OCI-LY1 (cell line): Measurements from ENCODE around the gene MAVS.

Experiments
- H2AFZ ChIP-seq: fragments of 200-600 bp; sonication (generic), shearing (Covaris generic); 2 replicates; pipeline ENCODE4 v1.6.0; 2014; ENCODE audit warnings: antibody characterized with exemption, mild to moderate bottlenecking, low read length
- H3F3A ChIP-seq: fragments of 200-600 bp; sonication (generic), shearing (Covaris generic); 2 replicates; pipeline ENCODE4 v1.6.0; 2014; ENCODE audit warnings: mild to moderate bottlenecking, antibody characterized with exemption, low read length, moderate library complexity; ENCODE audit not compliant: insufficient read depth
- H3K27ac ChIP-seq: fragments of 200-600 bp; sonication (generic); 2 replicates; pipeline ENCODE4 v1.5.1; 2014; ENCODE audit warnings: low read length, mixed run types, mild to moderate bottlenecking, low read depth; ENCODE audit not compliant: poor library complexity, severe bottlenecking
- H3K27me3 ChIP-seq: fragments of 200-600 bp; sonication (generic); 2 replicates; pipeline ENCODE4 v1.6.0; 2014; ENCODE audit warnings: antibody characterized with exemption, mild to moderate bottlenecking, low read length, moderate library complexity; ENCODE audit not compliant: insufficient read depth
- H3K36me3 ChIP-seq: fragments of 200-600 bp; sonication (generic); 2 replicates; pipeline ENCODE4 v1.6.1; 2014; ENCODE audit warnings: mild to moderate bottlenecking, antibody characterized with exemption, low read length, moderate library complexity, mixed read lengths; ENCODE audit not compliant: insufficient read depth
- H3K4me1 ChIP-seq: fragments of 200-600 bp; sonication (generic); 2 replicates; pipeline ENCODE4 v1.5.1; 2014; ENCODE audit warnings: mild to moderate bottlenecking, low read length, moderate library complexity; ENCODE audit not compliant: insufficient read depth, severe bottlenecking
- H3K4me2 ChIP-seq: fragments of 200-600 bp; sonication (generic), shearing (Covaris generic); 2 replicates; pipeline ENCODE4 v1.6.1; 2014; ENCODE audit warnings: low read length
- H3K4me3 ChIP-seq: fragments of 200-600 bp; sonication (generic); 2 replicates; pipeline ENCODE4 v1.5.1; 2014; ENCODE audit warnings: low read length, low read depth, mild to moderate bottlenecking, mixed read lengths; ENCODE audit not compliant: poor library complexity, severe bottlenecking
- H3K79me2 ChIP-seq: fragments of 200-600 bp; shearing (Covaris generic); 2 replicates; pipeline ENCODE4 v1.6.1; 2016; ENCODE audit warnings: mixed run types, low read length, mixed read lengths; ENCODE audit not compliant: insufficient read depth
- H3K9ac ChIP-seq: fragments of 200-600 bp; sonication (generic), shearing (Covaris generic); 2 replicates; pipeline ENCODE4 v1.6.1; 2014; ENCODE audit warnings: mild to moderate bottlenecking, low read length, mixed read lengths
- H3K9me2 ChIP-seq: fragments of 200-600 bp; sonication (generic), shearing (Covaris generic); 2 replicates; pipeline ENCODE4 v1.6.1; 2014; ENCODE audit warnings: low read depth, mild to moderate bottlenecking, low read length, mixed read lengths
- H3K9me3 ChIP-seq: fragments of 200-600 bp; shearing (Covaris generic); 2 replicates; pipeline ENCODE4 v1.6.1; 2014; ENCODE audit warnings: low read length, mixed read lengths
- H4K20me1 ChIP-seq: fragments of 200-600 bp; sonication (generic), shearing (Covaris generic); 2 replicates; pipeline ENCODE4 v1.6.0; 2016; ENCODE audit warnings: mild to moderate bottlenecking, low read length; ENCODE audit not compliant: insufficient read depth
- CTCF ChIP-seq: fragments of 200-600 bp; sonication (generic), shearing (Covaris generic); IDR thresholded peaks from 2 replicates; pipeline ENCODE4 v1.5.1; 2017; ENCODE audit warnings: mild to moderate bottlenecking, antibody characterized with exemption, low read length, moderate library complexity, mixed read lengths
- EZH2 ChIP-seq: fragments of 200-600 bp; sonication (generic), shearing (Covaris generic); IDR thresholded peaks from 2 replicates; pipeline ENCODE4 v1.8.0; 2017; ENCODE audit warnings: borderline replicate concordance, mixed run types, mild to moderate bottlenecking, antibody characterized with exemption, low read length, moderate library complexity, mixed read lengths

Gene MAVS

GRCh38 chr20:3888622-3889488, 42.2 kb downstream of the MAVS start, which contains the start of gene PANK2:
TSS of gene PANK2 (plus strand) at chr20:3889387.
- no peak for TF ChIP-seq EZH2
- peak; percentile 39 for TF ChIP-seq CTCF
- Histone ChIP-seq H3K4me1 (peaks cover 43% of the 10 kb centered on the region), H3F3A (no peaks in the 10 kb centered on the region), H4K20me1 (no peaks in the 10 kb centered on the region), H3K27me3 (no peaks in the 10 kb centered on the region), H3K4me2 (peak within 1 kb of the TSS; percentile 99), H3K4me3 (peak within 1 kb of the TSS; percentile 99), H2AFZ (no peak within 1 kb of the TSS), H3K9ac (peak within 1 kb of the TSS; percentile 100), H3K9me2 (no peaks in the 10 kb centered on the region), H3K36me3 (peaks cover 48% of the 10 kb centered on the region), H3K79me2 (peaks cover 54% of the 10 kb centered on the region), H3K27ac (peak within 1 kb of the TSS; percentile 87), H3K9me3 (no peaks in the 10 kb centered on the region)

GRCh38 chr20:3889489-3890397, 43.1 kb downstream of the MAVS start:
- no peaks in the 10 kb centered on the region for H3F3A ChIP-seq
- TF ChIP-seq CTCF (no peak), EZH2 (no peak)
- H3K4me1 ChIP-seq: peaks cover 48% of the 10 kb centered on the region
- H3K9ac ChIP-seq: peak overlapping the region; percentile 100
- no peaks in the 10 kb centered on the region for H3K27me3 ChIP-seq
- H3K4me2 ChIP-seq: peak overlapping the region; percentile 99
- H3K79me2 ChIP-seq: peaks cover 63% of the 10 kb centered on the region
- H3K4me3 ChIP-seq: peak overlapping the region; percentile 99
- H2AFZ ChIP-seq: no peak overlapping the region
- H3K36me3 ChIP-seq: peaks cover 56% of the 10 kb centered on the region
- no peaks in the 10 kb centered on the region for H3K9me3 ChIP-seq
- peak overlapping the region; percentile 87 for H3K27ac ChIP-seq
- no peaks in the 10 kb centered on the region for H3K9me2 ChIP-seq
- no peaks in the 10 kb centered on the region for H4K20me1 ChIP-seq

DNA sequence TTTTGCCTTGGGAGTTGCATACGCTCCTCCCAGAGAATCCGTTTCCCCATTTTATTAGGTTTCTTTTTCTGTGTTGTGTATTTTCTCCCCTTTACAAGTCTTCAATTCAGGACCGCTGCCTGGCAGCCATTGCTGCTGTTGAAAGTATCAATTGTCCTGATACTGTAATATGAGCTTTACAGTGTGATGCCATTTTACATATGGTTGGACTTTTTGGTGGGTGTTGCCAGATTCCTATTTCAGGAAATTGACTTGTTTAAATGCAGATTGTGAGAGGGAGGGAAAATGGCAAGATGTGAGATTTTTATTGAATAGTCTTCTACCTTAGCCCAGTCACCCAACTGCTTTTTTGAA, 43.7 kb downstream of the MAVS start:
- no peaks in the 10 kb centered on the region for H3F3A ChIP-seq
- peak overlapping the region; percentile 99 for H3K4me2 ChIP-seq
- H3K4me3 ChIP-seq: peak overlapping the region; percentile 99
- no peaks in the 10 kb centered on the region for H3K9me2 ChIP-seq
- H3K36me3 ChIP-seq: peaks cover 61% of the 10 kb centered on the region
- peaks cover 54% of the 10 kb centered on the region for H3K4me1 ChIP-seq
- peaks cover 69% of the 10 kb centered on the region for H3K79me2 ChIP-seq
- no peaks in the 10 kb centered on the region for H3K9me3 ChIP-seq
- no peaks in the 10 kb centered on the region for H3K27me3 ChIP-seq
- TF ChIP-seq CTCF (no peak), EZH2 (no peak)
- H3K9ac ChIP-seq: peak overlapping the region; percentile 100
- no peak overlapping the region for H2AFZ ChIP-seq
- no peaks in the 10 kb centered on the region for H4K20me1 ChIP-seq
- peak overlapping the region; percentile 87 for H3K27ac ChIP-seq
